GM13976 (cell line): ENCODE data around the gene PALB2.

Source experiments
- DNase-seq: peaks from one replicate; pipeline ENCODE4 v3.0.0; 2012; ENCODE audit warnings: low spot score
- CTCF ChIP-seq: IDR thresholded peaks from 2 replicates; pipeline ENCODE4 v1.5.1; 2012; ENCODE audit warnings: borderline replicate concordance, mild to moderate bottlenecking; ENCODE audit not compliant: insufficient read depth; ENCODE audit errors: extremely low read depth, missing control alignments, control extremely low read depth
- in situ Hi-C: fragments of 300-500 bp; cut with MboI; formaldehyde crosslinking; loops from one replicate; pipeline ENCODE4 v1.12.0; 2022; ENCODE audit warnings: low sequenced_read_pairs, mixed read lengths, inconsistent platforms; ENCODE audit not compliant: unreplicated experiment

Gene PALB2

GRCh38 chr16:23679274-23679985 is 38.3 kb upstream of the PALB2 start:
- no peak for TF ChIP-seq CTCF
- in situ Hi-C loops, result no loop called here
- DNase-seq, result peak; percentile 62

- TF ChIP-seq CTCF, result peak; percentile 18
- in situ Hi-C loops, result no loop called here
- DNase-seq, result peak; percentile 96
Measured at GRCh38 chr16:23678430-23679273, 37.5 kb upstream of the PALB2 start, which contains the start of gene PLK1. TSS of gene PLK1 (plus strand) at chr16:23678889. CDS start at chr16:23678933, 44 bp downstream.

DNA sequence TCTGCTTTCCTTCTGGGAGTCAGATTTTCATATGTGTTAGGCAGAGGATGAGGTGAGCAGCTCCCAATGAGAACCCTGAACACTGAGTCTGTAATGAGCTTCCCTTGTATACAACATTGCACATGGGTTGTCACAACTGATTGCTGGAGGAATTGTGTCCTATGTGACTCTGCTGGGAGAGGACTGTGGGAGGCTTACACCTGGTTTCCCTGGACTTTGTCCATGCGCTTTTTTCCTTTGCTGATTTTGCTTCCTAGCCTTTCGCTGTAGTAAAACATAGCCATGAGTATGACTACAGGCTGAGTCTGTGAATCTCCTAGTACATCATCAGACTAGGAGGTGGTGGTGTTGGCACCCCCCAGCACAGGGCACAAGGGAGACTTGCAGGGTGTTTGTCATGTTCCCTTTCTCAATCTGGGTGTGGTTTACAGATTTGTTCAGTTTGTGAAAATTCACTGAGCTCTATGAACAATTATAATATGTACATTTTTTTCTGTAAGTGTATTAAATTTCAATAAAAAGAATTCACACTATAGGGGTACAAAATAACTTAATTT is 35.9 kb upstream of the PALB2 start:
- in situ Hi-C loops, result no loop called here
- no peak for TF ChIP-seq CTCF
- no peak for DNase-seq

DNA sequence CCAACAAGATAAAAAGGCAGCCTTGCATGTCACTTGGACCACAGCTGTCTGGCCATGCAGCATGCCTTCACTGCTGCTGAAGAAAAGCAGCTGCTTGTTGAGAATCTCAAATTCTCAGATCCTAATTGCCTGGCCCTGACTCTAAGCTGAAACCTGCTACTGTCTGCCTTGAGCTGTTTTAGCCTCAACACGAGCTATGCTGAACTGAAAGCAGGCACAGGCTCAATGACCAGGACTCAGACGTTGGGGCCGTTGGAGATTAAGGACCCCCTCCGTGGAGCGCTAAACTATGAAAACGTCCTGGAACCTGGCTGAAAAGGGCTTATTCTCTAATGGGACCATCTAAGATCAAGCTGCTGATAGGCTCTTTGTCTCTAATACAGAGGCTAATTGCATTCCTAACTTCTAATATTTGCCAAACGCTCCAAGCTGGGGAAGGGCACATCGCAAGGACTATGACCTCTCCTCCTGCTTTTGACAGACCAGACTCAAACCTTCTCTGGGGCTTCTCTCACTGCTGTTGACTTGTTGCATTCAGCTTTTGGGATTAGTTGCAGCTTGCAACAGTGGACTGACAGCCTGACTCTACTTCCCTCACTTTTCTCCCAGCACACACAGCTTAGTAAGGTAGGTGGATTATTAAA is 33.0 kb upstream of the PALB2 start:
- TF ChIP-seq CTCF, result no peak

DNA sequence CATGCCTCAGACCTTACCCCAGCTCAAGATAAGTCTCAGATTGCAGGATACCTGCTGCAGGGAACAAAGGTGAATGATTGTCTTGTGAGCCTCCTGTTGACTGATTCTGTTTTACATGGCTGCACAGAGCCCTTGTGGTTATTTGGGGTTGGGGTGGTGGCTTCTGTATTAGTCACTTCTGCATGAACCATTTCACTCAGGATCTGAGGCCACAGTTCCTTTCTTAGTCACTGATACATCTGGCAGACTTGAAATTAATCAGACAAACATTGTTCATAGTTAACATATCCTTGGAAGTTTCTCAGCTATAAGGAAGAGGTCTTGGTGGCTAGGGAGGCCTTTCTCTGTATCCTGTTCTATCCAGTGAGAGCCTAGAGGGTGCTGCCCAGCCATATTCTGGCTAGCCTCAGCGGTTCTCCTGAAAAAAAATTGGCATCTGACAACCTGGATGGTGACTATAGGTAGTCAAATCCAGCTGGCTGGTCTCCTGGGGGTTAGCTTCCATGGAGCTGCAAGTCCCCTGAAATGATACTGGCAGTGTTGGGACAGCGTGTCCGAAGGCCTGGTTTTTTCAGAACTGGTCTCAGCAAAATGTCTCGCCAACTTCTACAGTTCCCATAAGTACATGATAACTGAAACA is 29.1 kb upstream of the PALB2 start:
- DNase-seq, result peak; percentile 77
- in situ Hi-C loops, result no loop called here

More for the DNA sequence above, 33.0 kb upstream of the PALB2 start:
- no peak for DNase-seq
- in situ Hi-C loops, result no loop called here

More for the DNA sequence above, 29.1 kb upstream of the PALB2 start:
- TF ChIP-seq CTCF, result no peak
